GM12878 (cell line): ENCODE data around the gene M1AP. TPM values are rescaled to one million over a fixed set of nuclear protein-coding genes. Genes with fewer than 3 reads are reported as not detected.

ENCODE experiments used
- ATAC-seq: fragments of 200-7000 bp; cut with Tn5 transposase; 3 replicates; pipeline ENCODE4 v1.9.1; 2020; ENCODE audit warnings: mild to moderate bottlenecking, moderate library complexity
- BruUV-seq: library from RNA; stranded (reverse); fragments of 400-500 nt; replicated peaks from 2 replicates; lab custom pipeline; 2021; lab: Mats Ljungman, UMichigan
- CTCF ChIA-PET: fragments of 300-600 bp; sonication (Branson Sonifier 250); formaldehyde crosslinking; extraction: SDS; loops from one replicate; lab custom pipeline; 2021; ENCODE audit warnings: inconsistent platforms; lab: Yijun Ruan, JAX
- POLR2A ChIA-PET: fragments of 350-600 bp; formaldehyde crosslinking; extraction: SDS; loops from one replicate; lab custom pipeline; 2021; ENCODE audit warnings: inconsistent platforms; lab: Charles Lee
- RAD21 ChIA-PET: fragments of 300-600 bp; sonication (Branson Sonifier 250); formaldehyde crosslinking; loops from one replicate; lab custom pipeline; 2023; ENCODE audit warnings: antibody characterized with exemption; ENCODE audit not compliant: unreplicated experiment; lab: Charles Lee
- SMC1A ChIA-PET: fragments of 300-600 bp; sonication (Branson Sonifier 250); formaldehyde crosslinking; loops from one replicate; lab custom pipeline; 2023; ENCODE audit not compliant: unreplicated experiment, uncharacterized antibody; lab: Charles Lee
- DNase-seq: peaks from one replicate; pipeline ENCODE4 v3.0.0-alpha.2; 2011; ENCODE audit warnings: low read depth, low spot score
- FAIRE-seq: peaks from 3 replicates; lab custom pipeline; 2011; peaks lifted over from hg19 to GRCh38; lab: Jason Lieb, UNC
- H2AFZ ChIP-seq: 2 replicates; pipeline ENCODE4 v1.6.0; 2011; ENCODE audit warnings: low read depth, low read length, control low read depth; ENCODE audit not compliant: control insufficient read depth
- H3K27ac ChIP-seq: 2 replicates; pipeline ENCODE4 v1.5.1; 2011; ENCODE audit warnings: control low read depth; ENCODE audit not compliant: control insufficient read depth, insufficient read depth
- H3K27me3 ChIP-seq, 2 experiments: replicated peaks in 1 of 2; 2 replicates each; pipeline versions ENCODE4 v1.6.0 to v1.6.1; 2011; ENCODE audit warnings: low read length in 1 of 2; ENCODE audit not compliant: control insufficient read depth in 2 of 2, insufficient read depth in 2 of 2
- H3K36me3 ChIP-seq, 2 experiments: 2 replicates each; pipeline ENCODE4 v1.5.1; 2011; ENCODE audit warnings: low read length in 1 of 2; ENCODE audit not compliant: control insufficient read depth in 2 of 2, insufficient read depth in 2 of 2
- H3K4me1 ChIP-seq: 2 replicates; pipeline ENCODE4 v1.6.1; 2011; ENCODE audit warnings: mild to moderate bottlenecking, low read length, moderate library complexity, mixed read lengths; ENCODE audit not compliant: control insufficient read depth, insufficient read depth
- H3K4me2 ChIP-seq: 2 replicates; pipeline ENCODE4 v1.6.0; 2011; ENCODE audit warnings: control low read depth; ENCODE audit not compliant: control insufficient read depth, insufficient read depth
- H3K4me3 ChIP-seq: fragments of 200-600 bp; sonication (generic); 2 replicates; pipeline ENCODE4 v1.5.1; 2016
- H3K79me2 ChIP-seq: 2 replicates; pipeline ENCODE4 v1.6.0; 2011; ENCODE audit warnings: low read length; ENCODE audit not compliant: control insufficient read depth, insufficient read depth
- H3K9ac ChIP-seq: 2 replicates; pipeline ENCODE4 v1.8.0; 2011; ENCODE audit warnings: low read length, control low read depth, mixed read lengths; ENCODE audit not compliant: control insufficient read depth, insufficient read depth
- H3K9me3 ChIP-seq: replicated peaks from 3 replicates; pipeline ENCODE4 v1.5.1; 2011; ENCODE audit warnings: mild to moderate bottlenecking, low read length; ENCODE audit not compliant: control insufficient read depth, insufficient read depth
- H4K20me1 ChIP-seq: 2 replicates; pipeline ENCODE4 v1.6.0; 2011; ENCODE audit not compliant: control insufficient read depth, insufficient read depth
- BHLHE40 ChIP-seq, 2 experiments: fragments of 450-650 bp in 1 of 2; IDR thresholded peaks; 2 replicates each; pipeline ENCODE4 v1.6.1; 2011 to 2017; ENCODE audit warnings: low read depth in 2 of 2, borderline replicate concordance in 1 of 2, improper control_type of control experiment in 1 of 2, low read length in 1 of 2, mild to moderate bottlenecking in 1 of 2
- EP300 ChIP-seq, 2 experiments: fragments of 150-350 bp in 1 of 2; IDR thresholded peaks; 2 replicates each; pipeline ENCODE4 v1.6.1; 2011 to 2012; ENCODE audit warnings: low read depth in 2 of 2, low read length in 2 of 2, borderline replicate concordance in 1 of 2, improper control_type of control experiment in 1 of 2, inconsistent platforms in 1 of 2; ENCODE audit not compliant: control insufficient read depth in 1 of 2
- FOS ChIP-seq: IDR thresholded peaks from 3 replicates; pipeline ENCODE4 v1.6.1; 2011; ENCODE audit warnings: borderline replicate concordance; ENCODE audit not compliant: insufficient read length; ENCODE audit errors: extremely low read depth
- JUNB ChIP-seq: IDR thresholded peaks from 2 replicates; pipeline ENCODE4 v1.6.1; 2016; ENCODE audit warnings: antibody characterized with exemption, mild to moderate bottlenecking
- MTA2 ChIP-seq: fragments of 450-650 bp; IDR thresholded peaks from 2 replicates; pipeline ENCODE4 v1.6.1; 2016; ENCODE audit warnings: low read depth, mild to moderate bottlenecking, moderate library complexity
- MTA3 ChIP-seq: IDR thresholded peaks from 2 replicates; pipeline ENCODE4 v1.6.1; 2012; ENCODE audit warnings: low read length, inconsistent platforms, borderline replicate concordance
- PRDM15 ChIP-seq: fragments of 450-650 bp; formaldehyde crosslinking; IDR thresholded peaks from 2 replicates; pipeline ENCODE4 v1.4.0; 2020; ENCODE audit warnings: mild to moderate bottlenecking, moderate library complexity
- SIX5 ChIP-seq: IDR thresholded peaks from 2 replicates; pipeline ENCODE4 v1.6.1; 2011; ENCODE audit warnings: mild to moderate bottlenecking, low read depth, low read length, moderate library complexity; ENCODE audit not compliant: severe bottlenecking
- SPI1 ChIP-seq: IDR thresholded peaks from 2 replicates; pipeline ENCODE4 v1.6.1; 2011; ENCODE audit warnings: low read depth, mild to moderate bottlenecking, low read length, moderate library complexity, borderline replicate concordance; ENCODE audit not compliant: insufficient read depth
- SRF ChIP-seq, 2 experiments: IDR thresholded peaks; 2 replicates each; pipeline ENCODE4 v1.6.1; 2011; ENCODE audit warnings: low read depth in 2 of 2, low read length in 2 of 2, mild to moderate bottlenecking in 1 of 2, moderate library complexity in 1 of 2
- WGBS: methylation state at CpG from one replicate; pipeline ENCODE4 v1.1.6; 2016; ENCODE audit warnings: low lambda C conversion rate; ENCODE audit not compliant: insufficient replicate concordance, insufficient coverage; ENCODE audit errors: missing lambda C conversion rate; 5-methylcytosine and 5-hydroxymethylcytosine counted together
- in situ Hi-C: fragments of 300-500 bp; cut with MboI; formaldehyde crosslinking; loops from 9 replicates; pipeline ENCODE4 v1.14.3; 2018; ENCODE audit warnings: mixed read lengths
- intact Hi-C: fragments of 100-400 bp; cut with micrococcal nuclease; formaldehyde crosslinking; loops from one replicate; pipeline ENCODE4 v1.14.2; 2022; ENCODE audit not compliant: unreplicated experiment
- polyA plus RNA-seq, 11 experiments: library from polyadenylated mRNA; depleted of rRNA in 4 of 11; unstranded in 6 of 11; stranded (reverse) in 5 of 11; fragments of >200 nt; fragmentation: Nextera tagmentation in 4 of 11; fragmentation: Illumina TruSeq in 1 of 11; extraction: Ambion mirVana in 4 of 11; extraction: Trizol in 1 of 11; gene quantifications; 1 replicate in 1 of 11; 2 replicates in 10 of 11; pipeline versions ENCODE4 v1.2.1 to v1.2.3, GENCODE V29; 2011 to 2016; ENCODE audit warnings: inconsistent platforms in 2 of 11, missing spikeins in 2 of 11, low read depth in 1 of 11
- total RNA-seq, 4 experiments: library from RNA; depleted of rRNA in 3 of 4; stranded (reverse); fragments of >200 nt in 3 of 4; fragmentation: Illumina TruSeq in 1 of 4; extraction: Trizol in 1 of 4; gene quantifications; 2 replicates each; pipeline versions ENCODE4 v1.2.1 to v1.2.3, GENCODE V29; 2013 to 2021
- TF ChIP-seq, protein P1 (sequence below): fragments of 450-650 bp; IDR thresholded peaks from 2 replicates; pipeline ENCODE4 v1.6.1; 2017; ENCODE audit warnings: mild to moderate bottlenecking, low read depth, inconsistent platforms; ENCODE audit not compliant: poor library complexity, severe bottlenecking
- TF ChIP-seq, protein P2 (sequence below): IDR thresholded peaks from 2 replicates; pipeline ENCODE4 v1.6.1; 2011; ENCODE audit warnings: borderline replicate concordance, low read depth, mild to moderate bottlenecking, moderate library complexity, low read length; ENCODE audit not compliant: insufficient read depth, poor library complexity, severe bottlenecking

The M1AP gene
- total and polyA plus RNA-seq, 10 of the 15 experiments (the other 5 are each of a cell fraction or from before 2014, with no cell fraction given), result 0.04 to 0.32 (median 0.16) TPM; not detected in 4

DNA sequence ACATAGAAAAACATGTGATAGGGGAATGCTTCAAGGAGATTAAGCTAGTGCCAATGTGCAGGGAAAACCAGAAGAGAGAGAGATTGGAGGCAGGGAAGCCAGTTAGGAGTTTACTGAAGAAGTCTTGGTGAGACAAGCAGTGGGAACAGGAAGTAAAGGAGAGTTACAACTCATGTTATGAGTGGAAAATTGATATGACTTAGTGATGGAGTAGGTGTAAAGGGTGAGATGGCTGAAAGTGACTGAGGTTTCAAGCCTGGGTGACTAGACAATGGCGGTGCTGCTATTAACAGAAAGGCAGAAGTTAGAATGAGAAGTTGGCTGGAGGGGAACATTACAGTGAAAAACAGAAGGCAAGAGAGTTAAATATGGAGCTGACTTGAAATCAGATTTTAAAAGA lies 77.1 kb downstream of the M1AP start:
- H3K27me3 ChIP-seq, result no peaks in the 10 kb centered on the region
- H3K9ac ChIP-seq, result peak overlapping the region; percentile 27
- ChIA-PET POLR2A (interaction anchor here (0.7 to 25.0 kb wide), 8 partner anchors 9 to 113 kb away, joined by 3 to 441 read pairs (median 6); partner anchors contain the start of genes DOK1, LOXL3 and WBP1), CTCF (interaction anchor here (0.8 to 17.4 kb wide), 11 partner anchors 13 to 67 kb away, joined by 3 to 281 read pairs (median 5); partner anchors contain the start of genes AUP1 and HTRA2), RAD21 (interaction anchor here (0.8 to 10.3 kb wide), 10 partner anchors 9 to 131 kb away, joined by 3 to 152 read pairs (median 4); partner anchors contain the start of genes AUP1, HTRA2, LOXL3 and WBP1), SMC1A (interaction anchor here (1.0 to 16.6 kb wide), 9 partner anchors 9 to 131 kb away, joined by 3 to 371 read pairs (median 13); partner anchors contain the start of genes DOK1 and LOXL3)
- DNase-seq, result peak; percentile 84
- H2AFZ ChIP-seq, result peak overlapping the region; percentile 67
- ATAC-seq, result peak; percentile 86
- intact Hi-C loops (loop anchor here (2.0 kb wide), 1 partner anchor 16 kb away; the partner anchor contains the start of gene DOK1), in situ Hi-C loops (no loop called here)
- no peaks in the 10 kb centered on the region for H4K20me1 ChIP-seq
- H3K4me3 ChIP-seq, result no peak overlapping the region
- no peaks in the 10 kb centered on the region for H3K9me3 ChIP-seq
- WGBS, result 7% methylated on average over 1 of the region's 1 CpG
- peaks cover 77% of the 10 kb centered on the region for H3K4me1 ChIP-seq
- no TSS peak for BruUV-seq
- FAIRE-seq, result peak; percentile 90
- no peaks in the 10 kb centered on the region for H3K79me2 ChIP-seq
- peak overlapping the region; percentile 83 for H3K27ac ChIP-seq
- no peaks in the 10 kb centered on the region for H3K36me3 ChIP-seq
- H3K4me2 ChIP-seq, result peak overlapping the region; percentile 56
- TF ChIP-seq SPI1 (peak; percentile 34; the same call in 1 of the 2 replicates), BHLHE40 (IDR thresholded peaks at IDR 0.05; ENCODE audit: borderline replicate concordance in 1 of 2, low read depth in 2 of 2, low read length in 1 of 2) (peak; percentile 49 to 62; a peak in 2 of 4 replicates), SIX5 (no peak), SRF (IDR thresholded peaks at IDR 0.05; ENCODE audit: low read depth in 2 of 2, low read length in 2 of 2) (no peak), PRDM15 (CRISPR knock-in tag) (0 out of 2 replicates have a peak, but pooled peaks have one; percentile 47), MTA3 (peak; percentile 92; the same call in 1 of the 2 replicates), MTA2 (peak; percentile 95), EP300 (IDR thresholded peaks at IDR 0.05; ENCODE audit: borderline replicate concordance in 1 of 2, control insufficient read depth in 1 of 2, low read depth in 2 of 2, low read length in 2 of 2) (peak; percentile 80 to 92; a peak in 3 of 4 replicates), FOS (no peak), JUNB (peak; percentile 94)
- TF ChIP-seq, protein P1, sequence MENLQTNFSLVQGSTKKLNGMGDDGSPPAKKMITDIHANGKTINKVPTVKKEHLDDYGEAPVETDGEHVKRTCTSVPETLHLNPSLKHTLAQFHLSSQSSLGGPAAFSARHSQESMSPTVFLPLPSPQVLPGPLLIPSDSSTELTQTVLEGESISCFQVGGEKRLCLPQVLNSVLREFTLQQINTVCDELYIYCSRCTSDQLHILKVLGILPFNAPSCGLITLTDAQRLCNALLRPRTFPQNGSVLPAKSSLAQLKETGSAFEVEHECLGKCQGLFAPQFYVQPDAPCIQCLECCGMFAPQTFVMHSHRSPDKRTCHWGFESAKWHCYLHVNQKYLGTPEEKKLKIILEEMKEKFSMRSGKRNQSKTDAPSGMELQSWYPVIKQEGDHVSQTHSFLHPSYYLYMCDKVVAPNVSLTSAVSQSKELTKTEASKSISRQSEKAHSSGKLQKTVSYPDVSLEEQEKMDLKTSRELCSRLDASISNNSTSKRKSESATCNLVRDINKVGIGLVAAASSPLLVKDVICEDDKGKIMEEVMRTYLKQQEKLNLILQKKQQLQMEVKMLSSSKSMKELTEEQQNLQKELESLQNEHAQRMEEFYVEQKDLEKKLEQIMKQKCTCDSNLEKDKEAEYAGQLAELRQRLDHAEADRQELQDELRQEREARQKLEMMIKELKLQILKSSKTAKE, result peak; percentile 79
- TF ChIP-seq, protein P2, sequence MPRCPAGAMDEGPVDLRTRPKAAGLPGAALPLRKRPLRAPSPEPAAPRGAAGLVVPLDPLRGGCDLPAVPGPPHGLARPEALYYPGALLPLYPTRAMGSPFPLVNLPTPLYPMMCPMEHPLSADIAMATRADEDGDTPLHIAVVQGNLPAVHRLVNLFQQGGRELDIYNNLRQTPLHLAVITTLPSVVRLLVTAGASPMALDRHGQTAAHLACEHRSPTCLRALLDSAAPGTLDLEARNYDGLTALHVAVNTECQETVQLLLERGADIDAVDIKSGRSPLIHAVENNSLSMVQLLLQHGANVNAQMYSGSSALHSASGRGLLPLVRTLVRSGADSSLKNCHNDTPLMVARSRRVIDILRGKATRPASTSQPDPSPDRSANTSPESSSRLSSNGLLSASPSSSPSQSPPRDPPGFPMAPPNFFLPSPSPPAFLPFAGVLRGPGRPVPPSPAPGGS, result peak; percentile 76
